Measurements from ENCODE around the gene POPDC2. TPM values are rescaled to one million over a fixed set of nuclear protein-coding genes. Genes with fewer than 3 reads are reported as not detected.

Gene POPDC2
- total RNA-seq, 1 donor from 2014 or later = 0.07 TPM

DNA sequence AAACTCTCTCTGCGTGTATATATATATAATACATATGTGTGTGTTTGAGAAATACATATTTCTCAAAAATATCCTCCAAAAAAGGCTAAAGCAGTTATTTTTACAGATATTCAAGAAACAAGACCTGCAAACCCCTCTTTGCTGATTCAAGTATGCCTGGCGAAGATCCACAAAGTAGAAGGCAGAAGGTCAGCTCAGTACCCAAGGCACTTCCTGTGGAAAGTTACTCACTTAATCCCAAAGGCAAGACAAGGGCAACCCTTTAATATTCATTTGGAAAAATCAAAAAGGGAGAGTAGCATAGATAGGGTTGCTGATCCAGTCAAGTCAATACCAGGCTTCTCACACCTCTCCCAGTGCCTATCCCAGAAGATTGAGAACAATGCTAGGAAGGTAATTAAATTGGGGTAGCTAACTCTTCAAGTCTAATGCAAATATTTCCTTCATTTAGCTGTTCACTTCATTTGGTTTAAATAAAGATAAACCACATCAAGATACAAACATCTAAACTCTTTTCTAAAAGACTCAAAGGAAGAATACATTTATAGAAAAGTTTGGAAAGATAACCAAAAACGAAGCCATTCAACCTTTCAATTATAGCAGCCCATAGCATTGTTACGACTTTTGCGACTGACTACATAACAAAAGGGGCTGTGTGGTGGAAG is 9.6 kb upstream of the POPDC2 start:
- no peak for DNase-seq (ENCODE audit: low read depth, low spot score)

DNA sequence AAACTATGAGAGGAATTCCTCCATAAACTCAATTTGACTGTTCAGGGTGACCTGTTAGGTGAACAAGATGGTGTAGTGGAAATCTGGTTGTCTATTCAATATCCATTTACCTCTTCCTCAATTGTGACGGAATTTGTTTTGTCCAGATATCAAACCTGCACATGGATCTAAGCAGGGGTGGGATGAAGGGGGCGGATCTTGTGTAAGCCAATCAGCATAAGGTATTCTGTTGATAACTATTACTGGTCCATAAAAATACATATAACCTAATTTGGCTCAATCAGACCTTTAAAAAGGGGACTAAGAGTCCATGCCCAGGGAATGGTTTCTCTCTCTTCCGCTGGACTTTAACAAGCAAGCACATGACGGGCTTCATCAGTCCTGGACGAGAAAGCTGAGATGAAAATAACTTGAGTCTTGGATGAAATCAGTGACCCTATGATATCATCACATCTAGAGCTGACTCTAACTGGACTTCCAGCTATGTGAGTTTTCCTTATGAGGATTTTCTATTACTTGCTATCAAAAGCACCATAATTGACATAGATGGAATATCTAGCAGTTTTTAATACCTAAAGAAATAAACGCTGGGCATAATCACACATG is 5.7 kb upstream of the POPDC2 start:
- no peak for DNase-seq (ENCODE audit: low read depth, low spot score)

DNA sequence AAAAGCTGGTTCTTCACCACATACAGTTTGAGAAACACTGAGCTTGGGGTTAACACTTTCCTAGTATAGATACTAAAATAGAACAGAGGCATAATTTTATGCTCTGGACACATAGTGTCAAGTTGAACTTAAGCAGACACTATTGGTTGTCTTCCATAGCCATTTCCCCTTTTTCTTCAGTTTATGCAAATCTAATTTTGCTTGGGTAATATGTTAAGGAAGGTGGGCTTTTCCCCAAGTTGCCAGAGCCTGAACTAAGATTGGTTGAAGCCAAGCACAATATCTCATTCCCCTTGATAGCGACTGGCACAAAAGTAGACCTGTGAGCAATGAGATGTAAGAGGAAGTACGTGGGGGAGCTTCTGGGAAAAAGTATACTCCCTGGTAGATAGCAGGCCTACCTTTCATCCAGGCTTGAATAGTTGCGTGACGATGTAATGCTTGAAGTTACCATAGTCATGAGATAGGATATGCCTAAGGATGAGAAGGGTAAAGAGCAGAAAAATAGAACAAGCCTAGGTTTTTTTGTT is 4.5 kb upstream of the POPDC2 start:
- no peak for DNase-seq (ENCODE audit: low read depth, low spot score)

DNA sequence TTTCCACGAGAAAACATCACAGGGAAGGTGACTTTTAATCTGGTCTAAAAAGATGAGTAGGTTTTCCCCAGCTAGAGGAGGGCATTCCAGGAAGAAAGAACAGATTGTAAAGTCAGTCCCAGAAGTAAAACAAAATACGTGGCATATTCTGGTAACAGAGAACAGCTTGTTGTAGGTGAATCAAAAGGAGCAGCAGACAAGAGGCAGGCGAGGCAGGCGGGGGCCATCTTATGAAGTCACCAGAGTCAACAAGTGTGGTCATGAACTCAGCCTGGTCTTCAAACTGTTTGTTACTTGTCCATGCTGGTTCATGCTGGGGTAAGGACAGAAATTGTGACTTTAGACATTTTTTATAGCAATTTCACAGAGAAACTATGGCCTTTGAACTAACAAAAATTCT is 4.0 kb upstream of the POPDC2 start:
- no peak for DNase-seq (ENCODE audit: low read depth, low spot score)

DNA sequence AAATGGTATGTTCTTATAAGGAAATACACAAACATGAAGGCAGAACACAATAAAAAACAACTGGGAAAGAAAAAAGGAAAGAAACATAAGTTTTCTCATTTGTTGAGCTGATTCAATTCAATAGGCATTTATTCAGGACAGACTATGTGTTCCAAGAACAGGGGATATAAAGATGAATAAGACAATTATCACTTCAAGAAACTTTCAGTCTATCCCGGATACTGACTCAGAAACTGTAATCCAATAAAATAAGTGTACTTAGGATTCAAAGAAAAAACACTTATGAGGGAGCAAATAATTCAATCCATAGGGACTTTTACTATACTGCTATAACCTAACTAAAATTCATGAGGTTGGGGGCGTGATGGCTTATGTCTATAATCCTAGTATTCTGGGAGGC is 3.5 kb upstream of the POPDC2 start:
- DNase-seq (ENCODE audit: low read depth, low spot score) = no peak

DNA sequence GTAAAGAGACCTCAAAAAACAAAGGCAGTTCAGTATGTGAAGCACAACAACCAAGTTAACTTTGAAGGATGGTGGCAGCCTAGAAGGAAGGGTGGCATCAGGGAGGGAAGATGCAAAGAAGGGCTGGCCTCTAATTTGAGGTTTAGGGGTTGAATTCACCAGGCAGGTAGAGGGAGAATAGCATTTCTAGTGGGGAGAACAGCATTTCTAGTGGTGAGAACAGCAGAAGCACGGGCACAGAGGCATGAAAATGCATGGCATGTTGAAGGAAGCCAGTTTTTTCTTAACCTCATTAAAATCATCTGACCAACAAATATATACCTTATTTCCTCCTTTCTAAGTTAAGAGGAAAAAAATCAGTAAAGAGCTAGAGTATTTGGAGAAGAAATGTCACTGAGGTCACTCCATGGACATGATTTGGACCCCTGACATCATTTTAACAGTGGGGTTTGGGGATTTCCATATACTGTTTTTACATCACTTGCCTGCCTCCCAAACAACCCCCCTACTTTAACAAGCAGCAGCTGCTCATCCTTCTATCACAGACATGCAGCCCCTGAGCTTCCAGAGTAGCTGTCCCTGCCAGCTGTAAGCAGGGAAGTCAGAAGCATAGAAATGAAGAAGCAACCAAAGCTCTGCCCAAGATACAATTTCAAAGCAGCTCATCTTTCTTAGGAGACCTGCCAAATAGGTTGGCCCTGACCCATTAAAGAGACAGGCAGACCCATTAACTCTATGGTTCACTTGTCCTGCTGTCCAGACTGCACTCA is 2.4 kb upstream of the POPDC2 start:
- DNase-seq (ENCODE audit: low read depth, low spot score) = no peak

DNA sequence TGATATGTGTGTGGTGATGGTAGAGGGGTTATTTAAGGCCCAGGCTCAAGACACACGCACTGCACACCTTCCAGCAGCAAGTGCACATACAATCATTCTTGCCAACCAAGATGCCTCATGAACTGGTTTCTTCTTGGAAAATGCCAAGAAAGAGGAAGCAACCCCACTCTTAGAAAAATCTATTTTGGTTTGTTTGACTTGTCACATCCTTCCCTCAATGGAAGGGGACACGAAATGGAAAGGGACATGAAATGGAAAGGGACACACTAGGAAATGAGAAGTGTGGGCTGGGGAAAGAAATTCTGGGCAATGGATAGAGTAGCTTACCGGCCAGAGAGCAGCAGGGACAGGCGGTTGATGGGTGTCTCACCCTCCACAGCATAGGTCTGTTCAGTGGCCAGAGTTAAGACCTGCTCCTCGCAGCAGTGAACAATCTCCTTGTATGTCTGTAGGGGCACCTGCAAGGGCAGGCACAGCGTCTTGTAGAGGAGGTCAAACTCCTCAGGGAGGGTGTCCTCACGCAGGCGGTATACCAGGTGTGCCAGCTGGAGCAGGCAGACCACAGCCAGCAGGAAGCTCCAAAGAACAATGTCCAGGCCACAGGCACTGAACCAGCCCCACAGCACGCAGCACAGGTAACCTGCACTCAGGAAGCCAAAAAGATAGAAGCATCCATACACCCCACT is 640 bp downstream of the POPDC2 start:
- DNase-seq (ENCODE audit: low read depth, low spot score) = no peak

DNA sequence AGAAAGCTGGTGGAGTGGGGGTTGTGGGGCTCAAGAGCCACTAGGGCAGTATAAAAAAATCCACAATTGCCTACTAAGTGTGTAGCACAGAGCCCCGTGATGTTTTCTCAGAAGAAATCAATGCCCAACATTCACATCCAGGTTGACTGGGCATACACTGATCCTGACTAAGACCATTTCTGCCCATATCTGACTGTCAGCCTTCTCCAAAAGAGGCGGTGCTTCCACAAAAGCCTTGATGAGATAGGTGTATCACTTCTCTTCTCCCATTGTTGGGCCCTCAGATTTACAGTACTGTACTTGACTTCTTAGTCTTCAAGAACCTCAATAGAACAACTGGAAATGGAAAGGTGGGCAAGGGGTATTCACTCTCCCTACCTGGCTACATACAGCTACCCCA is 1.4 kb downstream of the POPDC2 start:
- DNase-seq (ENCODE audit: low read depth, low spot score) = no peak

DNA sequence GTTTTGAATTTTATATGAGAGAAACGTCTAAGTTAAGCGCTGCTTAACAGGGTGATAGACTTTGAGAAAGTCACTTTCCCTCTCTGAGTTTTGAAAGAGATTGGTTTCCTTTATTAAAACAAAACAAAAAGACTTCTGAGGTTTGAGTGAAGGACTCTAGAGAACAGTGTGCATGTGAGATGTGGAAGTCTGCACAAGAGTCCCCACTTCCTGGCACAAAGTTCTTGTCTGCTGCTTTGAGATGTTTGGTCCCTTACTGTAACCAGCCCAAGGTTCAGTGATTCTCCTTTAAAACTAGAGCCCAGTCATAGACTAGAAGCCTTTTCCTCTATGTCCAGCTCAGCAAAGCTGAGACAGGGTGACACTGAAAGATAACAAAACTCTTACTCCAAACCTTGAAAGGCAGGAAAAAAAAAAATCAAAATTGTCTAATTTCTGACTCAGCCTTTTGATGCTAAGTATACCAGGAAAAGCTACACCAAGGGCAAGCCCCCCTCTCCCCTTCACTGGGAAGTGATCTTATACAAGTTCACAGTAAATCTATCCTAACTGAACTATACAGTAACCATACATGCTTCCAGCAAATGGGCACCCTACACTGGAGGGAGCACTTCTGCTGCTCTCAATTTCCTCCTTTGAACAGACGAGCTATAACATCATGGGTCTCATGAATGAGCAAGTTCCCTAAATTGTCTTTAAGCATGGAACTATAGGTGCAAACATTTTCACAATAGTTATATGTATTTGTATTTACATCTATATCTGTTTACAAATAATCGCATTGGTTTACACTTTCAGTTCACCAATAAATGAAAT is 2.3 kb downstream of the POPDC2 start:
- no peak for DNase-seq (ENCODE audit: low read depth, low spot score)

DNA sequence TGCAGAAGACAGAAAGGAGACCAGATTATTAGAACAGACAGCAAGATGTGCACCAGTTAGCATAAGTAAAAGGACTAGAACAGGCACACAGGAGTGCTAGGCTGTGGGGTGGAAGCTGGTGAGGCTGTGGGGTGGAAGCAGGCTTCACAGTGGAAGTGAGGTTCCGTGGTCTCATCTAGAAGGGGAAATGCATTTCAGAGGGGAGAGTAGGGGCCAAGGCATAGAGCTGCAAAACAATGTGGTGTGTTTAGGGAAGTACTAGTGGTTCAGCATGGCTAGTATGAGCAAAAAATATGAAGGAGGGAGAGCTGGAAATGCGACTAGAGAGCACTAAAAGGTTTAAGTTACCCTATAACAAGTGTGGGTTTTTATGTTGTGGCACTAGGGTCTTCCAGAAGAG is 6.5 kb downstream of the POPDC2 start:
- no peak for DNase-seq (ENCODE audit: low read depth, low spot score)

DNA sequence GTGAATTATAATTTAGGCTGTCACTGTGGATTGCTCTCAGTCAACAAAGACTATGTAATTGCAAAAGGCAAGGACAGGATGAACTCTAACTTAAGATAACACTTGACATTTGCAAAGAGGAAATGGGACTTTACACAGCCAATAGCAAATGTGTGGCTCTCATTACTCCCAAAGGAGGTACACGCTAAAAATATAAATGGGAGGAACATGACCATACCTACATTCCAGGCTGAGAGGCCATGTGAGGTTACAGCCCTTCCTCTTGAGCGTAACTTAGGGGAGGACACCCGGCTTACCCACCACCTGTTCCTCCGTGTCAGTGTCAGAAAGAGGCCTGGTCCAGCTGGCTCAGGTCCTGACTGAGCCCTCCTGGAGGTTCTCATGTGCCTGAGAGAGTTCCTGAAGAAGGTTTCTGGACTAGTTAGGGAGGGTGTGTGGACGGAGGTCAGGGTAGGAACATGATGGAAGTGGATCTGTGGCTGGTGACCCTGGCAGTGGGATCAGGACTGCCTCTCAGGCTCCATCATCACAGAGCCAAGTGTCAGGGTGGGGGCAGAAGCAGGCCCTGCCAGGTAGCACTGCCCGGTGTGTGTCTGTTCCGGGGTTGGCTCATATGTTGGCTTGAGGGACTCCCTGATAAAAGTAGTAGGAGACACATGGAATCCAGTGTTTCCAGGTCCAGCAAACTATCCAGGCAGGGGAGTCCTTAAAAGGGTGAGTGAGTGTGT is 7.9 kb downstream of the POPDC2 start:
- no peak for DNase-seq (ENCODE audit: low read depth, low spot score)

DNA sequence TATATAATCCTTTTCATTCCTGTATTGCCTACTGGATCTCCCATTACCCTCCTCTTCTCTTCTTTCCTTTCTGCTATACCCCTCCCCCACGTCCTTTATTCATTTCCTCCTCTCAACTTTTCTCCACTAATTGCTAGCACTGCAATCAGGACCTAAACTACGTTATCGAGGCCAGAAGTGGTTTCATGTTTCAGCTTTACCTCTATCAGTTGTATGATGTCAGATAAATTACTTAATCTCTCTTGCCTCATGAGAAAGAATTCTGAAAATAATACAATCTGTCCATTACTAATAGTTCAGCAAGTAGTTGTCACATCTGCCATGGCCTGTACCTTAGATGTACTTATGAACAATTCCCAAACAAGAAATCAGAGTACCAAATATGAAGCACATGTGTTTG is 10.6 kb downstream of the POPDC2 start:
- DNase-seq (ENCODE audit: low read depth, low spot score) = no peak

DNA sequence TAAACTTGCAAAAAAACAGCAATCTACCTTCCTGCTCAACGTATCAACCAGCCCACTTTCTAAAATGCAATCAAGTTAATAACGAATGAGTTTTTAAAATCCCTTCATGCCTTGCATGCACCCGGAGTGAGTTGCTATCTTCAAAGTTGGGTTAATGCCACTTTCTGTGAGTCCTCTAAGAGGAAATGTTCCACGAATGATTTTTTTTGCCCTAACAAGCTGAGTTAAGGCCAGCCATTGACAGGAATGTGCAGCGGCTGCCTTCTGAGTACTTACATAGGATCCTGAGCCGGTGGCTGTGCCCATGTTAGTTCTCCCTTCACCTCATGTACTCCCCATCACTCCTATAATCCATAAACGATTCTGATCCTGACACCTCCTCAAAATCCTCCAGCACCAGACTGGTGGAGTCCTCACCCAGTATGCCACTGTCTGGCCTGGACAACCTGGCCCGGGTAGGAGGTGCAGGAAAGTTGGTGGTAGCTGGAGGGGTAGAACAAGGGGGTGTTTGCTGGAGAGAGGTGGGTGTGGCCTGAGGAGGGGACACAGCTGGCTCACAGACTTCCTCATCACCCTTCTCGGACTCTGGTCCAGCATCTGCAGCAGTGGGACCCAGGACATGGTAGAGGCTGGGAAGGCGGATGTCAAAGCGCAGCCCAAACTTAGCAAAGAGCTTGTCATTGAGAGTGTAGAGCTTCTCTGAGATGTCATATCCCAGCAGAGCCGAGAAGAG is 12.4 kb downstream of the POPDC2 start:
- no peak for DNase-seq (ENCODE audit: low read depth, low spot score)

DNA sequence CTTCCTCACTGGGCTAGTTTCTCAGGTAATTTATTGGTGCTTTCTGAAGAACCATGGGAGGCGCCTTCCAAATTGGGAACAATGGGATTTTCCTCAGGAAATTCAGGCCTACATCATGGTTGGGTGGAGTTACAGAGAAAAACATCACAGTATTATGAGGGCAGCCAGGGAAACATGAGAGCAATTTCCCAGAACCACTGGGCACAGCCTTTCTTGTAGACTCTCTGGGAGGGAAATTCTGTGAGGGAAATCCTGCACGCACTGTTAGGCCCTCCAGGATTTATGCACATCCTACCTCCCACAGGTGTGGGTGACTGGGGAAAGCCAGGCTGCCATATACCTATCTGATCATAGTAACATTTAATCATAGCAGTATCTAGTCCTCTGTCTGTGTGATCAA is 13.2 kb downstream of the POPDC2 start:
- peak; percentile 48 for DNase-seq (ENCODE audit: low read depth, low spot score)

DNA sequence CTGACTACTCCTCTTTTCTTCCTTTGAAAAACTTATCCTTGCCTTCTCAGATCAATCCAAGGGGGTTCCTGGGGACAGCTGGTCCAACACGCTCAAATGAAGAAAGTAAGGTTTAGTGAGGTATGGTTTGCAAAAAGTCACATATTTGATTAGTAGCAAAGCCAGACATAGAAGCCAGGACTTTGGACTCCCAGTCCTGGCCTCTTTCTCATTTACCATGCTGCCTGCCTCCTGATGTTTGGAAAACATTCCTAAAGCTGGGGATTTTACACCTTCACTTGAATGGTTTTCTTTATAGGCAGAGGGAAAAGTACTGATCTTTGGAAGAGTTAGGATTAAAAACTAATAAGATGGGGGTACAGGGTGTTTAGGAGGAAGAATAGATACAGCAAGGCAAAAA is 14.6 kb downstream of the POPDC2 start:
- DNase-seq (ENCODE audit: low read depth, low spot score) = no peak

DNA sequence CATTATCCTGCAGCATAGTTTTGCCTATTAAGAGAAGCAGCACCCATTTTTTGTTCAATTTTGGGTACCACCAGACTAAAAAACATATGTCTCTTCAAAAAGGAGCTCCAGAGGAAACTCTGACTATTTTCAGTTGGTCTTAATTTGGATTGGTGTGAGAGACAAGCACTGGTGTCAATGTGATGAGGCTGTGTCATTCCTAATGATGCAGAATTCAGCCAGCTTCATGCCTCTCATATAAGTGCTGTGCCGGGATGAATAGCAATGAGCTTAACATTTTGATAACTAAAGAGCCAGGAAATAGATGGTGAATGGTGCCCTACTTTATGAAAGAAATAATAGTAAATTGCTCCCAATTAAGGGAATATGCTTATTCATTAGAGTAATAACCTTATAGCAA is 15.9 kb downstream of the POPDC2 start:
- DNase-seq (ENCODE audit: low read depth, low spot score) = no peak

DNA sequence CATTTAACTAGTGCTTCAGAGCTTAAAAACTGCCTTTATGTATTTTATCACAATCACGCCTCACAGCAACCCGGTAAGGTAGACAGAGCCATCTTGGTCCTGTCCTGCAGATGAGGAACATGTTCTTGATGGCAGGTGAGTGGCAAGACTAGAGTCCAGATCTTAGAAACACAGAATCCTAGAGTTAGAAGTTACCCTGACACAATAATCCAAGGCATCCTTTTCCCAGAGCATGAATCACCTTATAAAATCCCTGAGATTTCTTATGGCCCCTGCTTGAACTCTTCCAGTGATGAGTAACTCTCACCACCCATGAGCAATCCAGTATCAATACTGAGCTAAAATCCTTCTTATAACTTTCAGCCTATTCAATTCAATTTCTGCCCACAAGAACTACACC is 16.9 kb downstream of the POPDC2 start:
- DNase-seq (ENCODE audit: low read depth, low spot score) = no peak

DNA sequence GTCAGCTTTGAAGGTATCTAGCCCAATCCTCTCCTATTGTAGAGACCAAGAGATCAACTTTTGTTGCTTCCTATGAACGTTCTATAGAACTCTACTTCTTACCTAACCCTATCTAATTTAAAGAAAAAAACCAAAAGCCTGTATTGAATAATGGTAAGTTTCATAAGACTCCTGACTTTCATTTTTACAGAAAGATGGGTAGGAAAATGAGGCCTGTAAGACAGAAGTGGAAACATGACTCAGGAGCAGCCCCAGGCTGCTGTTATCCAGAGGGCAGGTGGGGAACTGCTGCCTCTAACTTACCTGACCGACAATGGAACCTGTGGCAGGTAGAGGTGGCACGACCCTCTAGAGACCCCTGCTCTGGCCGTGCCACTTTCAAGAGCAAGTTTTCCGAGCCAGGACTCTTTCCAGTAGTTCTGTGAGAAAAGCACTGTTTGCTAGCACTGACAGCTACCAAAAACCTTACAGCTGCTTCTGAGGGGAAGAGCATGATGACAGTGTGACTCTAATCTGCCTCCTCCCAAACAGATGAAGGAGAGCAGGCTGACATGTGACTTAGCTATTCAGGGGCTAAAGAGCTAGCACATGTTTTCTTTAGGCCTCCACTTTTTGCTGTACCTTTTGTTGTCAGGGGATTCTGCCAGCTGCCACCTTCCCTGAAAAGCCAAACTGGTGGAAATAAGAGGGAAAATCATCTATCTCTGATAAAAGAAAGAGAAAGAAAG is 17.5 kb downstream of the POPDC2 start:
- no peak for DNase-seq (ENCODE audit: low read depth, low spot score)

DNA sequence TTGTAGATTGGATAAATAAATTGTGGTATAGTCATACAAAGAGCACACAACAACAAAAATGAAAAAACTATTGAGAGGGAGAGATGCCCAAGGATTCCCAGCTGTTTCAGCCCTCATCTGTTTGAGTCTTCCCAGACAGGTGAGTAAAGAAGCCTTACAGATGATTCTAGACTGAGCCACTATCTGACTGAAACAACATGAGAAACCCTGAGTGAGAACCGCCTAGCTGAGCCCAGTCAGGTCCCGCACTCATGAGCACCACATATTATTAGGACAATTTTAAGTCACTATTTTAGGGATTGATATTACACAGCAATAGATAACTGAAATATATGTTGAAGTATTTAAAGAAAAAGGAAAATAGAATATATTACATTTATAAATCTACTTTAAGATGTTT is 19.0 kb downstream of the POPDC2 start:
- DNase-seq (ENCODE audit: low read depth, low spot score) = no peak

Measured in pulmonary artery endothelial cell (primary cell).